DMS53 (cell line): ENCODE measurements around the gene DDHD1.
"Not testable (repeated sequence)": the region's sequence is repeated elsewhere in the genome, so short reads cannot be mapped to it uniquely, and the experiment has no call there.

Experiments used
- DNase-seq: peaks from one replicate; lab custom pipeline; 2025; lab: John Stamatoyannopoulos, UW

DDHD1 gene

DNA sequence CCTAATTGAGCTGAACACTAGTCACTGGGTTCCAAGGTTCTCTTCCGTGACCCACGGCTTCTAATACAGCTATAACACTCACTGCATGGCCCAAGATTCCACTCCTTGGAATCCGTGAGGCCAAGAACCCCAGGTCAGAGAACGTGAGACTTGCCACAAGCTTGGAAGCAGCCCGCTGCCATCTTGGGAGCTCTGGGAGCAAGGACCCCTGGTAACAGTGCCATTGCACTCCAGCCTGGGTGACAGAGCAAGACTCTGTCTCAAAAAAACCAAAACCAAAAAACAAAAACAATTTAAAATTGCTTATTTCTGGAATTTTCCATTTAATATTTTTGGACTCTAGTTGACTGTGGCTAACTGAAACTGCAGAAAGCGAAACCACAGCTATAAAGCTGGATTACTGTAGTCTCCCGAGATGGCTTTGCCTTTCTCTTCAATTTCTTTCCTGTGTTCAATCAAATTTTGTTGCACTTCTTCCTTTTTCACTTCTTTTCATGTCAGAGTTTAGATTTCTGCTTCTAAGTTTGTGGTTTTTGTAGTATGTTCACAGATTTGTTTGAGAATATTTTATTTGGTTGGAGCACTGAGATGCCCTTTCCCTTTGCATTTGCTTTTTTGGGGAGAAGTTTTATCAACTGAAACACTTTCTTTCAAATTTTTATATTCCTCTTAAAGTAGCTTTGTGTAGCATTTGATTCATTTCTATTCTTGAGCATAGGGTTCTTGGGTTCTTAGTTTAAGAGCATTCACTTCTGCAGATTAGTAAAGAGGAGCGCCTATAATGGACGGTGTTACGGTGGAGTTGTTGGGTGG lies 44.6 kb downstream of the DDHD1 start:
- DNase-seq: no peak

DNA sequence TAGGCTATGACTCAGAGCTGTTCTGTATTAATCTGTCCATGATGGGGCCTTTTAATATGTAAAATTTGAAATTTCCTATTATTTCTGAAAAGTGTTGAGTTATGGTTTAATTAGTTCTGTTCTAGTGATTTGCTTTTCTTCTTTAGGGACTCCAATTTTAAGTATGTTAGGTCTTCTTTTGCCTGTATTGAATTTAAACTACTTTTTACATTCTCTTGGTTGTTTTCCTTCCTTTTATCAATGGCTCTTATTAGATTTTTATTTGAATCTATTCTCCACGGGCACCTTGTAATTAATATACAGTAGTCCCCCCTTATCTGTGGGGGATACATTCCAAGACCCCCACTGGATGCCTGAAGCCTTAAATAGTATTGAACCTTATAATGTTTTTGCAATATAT lies 46.4 kb downstream of the DDHD1 start:
- DNase-seq: no peak

DNA sequence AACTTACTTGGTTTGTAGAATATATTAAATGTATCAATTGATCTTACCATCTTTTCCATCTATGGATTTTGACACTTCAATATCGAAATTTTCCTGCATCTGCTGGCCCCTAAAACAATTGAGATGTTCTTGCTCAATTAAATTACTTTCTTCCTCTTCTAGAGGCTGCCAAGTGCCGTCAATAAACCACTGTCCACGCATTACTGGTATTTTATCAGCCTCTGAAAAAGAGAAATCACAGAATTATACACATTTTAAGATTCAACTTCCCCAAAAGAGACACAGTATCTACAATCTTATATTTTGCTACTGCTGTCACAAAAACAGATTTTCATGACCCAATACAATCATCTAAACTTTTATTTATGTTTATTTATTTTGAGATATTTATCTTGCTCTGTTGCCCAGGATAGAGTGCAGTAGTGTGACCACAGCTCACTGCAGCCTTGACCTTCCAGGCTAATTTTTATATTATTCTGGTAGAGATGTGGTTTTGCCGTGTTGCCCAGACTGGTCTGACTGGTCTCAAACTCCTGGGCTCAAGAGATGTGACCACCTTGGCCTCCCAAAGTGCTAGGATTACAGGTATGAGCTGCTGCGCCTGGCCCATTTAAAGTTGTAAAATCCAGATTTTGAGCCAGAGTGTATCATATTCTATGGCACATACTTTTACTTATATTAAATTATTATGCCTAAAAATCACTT lies 49.3 kb downstream of the DDHD1 start:
- no peak for DNase-seq

DNA sequence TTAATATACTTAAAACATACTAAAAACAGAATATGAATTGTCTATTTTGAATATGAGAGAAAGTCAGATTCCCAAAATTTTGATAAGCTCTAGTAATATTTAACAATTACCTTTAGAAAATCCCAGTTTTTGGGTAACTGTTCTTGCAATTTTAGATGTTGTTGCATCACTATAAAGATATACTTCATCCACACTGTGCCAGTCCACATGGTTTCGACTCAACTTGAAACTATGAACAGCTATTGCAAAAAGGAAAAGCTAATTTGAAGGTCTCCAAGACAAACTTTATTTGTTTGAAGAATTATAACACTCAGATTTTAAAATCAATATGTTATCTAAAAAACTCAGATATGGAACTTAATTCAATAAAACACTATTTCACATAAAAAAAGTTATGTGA lies 59.9 kb downstream of the DDHD1 start:
- no peak for DNase-seq

DNA sequence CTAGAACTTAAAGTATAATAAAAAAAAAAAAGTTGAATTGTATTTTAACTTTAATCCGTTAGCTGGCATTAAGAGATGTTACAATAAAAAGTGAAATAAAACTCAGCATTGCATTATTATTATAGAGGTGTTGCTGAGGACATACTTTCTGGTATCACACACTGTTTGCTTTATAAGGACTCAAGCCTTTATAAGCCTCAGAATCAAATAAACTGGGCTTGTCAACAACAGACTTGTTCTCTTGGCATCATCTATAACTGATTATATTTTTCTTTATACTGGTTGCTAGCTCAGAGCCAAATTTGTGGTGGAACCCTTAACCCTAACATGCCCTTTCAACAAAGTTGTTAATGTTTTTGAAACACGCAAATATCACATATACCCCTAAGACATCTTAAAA lies 62.3 kb downstream of the DDHD1 start:
- no peak for DNase-seq

DNA sequence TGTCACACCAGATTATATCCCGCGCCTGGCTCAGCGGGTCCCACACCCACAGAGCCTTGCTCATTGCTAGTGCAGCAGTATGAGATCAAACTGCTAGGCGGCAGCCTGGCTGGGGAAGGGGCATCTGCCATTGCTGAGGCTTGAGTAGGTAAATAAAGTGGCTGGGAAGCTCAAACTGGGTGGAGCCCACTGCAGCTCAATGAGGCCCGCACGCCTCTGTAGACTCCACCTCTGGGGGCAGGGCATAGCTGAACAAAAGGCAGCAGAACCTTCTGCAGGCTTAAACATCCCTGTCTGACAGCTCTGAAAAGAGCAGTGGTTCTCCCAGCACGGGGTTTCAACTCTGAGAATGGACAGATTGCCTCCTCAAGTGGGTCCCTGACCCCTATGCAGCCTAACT lies 68.2 kb downstream of the DDHD1 start:
- not testable (repeated sequence) for DNase-seq

DNA sequence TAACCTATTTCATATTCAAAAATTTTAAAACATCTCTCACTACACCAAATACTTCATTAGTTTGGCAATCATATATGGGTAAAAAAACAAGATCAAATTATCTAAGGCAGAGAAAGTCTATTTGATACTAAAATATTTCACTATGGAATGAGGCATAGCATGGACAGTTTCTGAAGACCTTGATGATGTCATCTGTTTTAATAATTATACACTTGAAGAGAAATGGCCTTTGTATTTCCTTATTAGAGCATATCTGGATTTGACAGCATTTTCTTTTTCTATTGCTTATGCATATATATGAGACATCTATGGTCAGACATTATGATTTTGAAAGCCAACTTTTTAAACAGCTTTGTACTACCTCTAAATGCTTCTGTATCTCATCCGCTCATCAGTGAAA lies 88.6 kb downstream of the DDHD1 start:
- DNase-seq: peak; percentile 0

DNA sequence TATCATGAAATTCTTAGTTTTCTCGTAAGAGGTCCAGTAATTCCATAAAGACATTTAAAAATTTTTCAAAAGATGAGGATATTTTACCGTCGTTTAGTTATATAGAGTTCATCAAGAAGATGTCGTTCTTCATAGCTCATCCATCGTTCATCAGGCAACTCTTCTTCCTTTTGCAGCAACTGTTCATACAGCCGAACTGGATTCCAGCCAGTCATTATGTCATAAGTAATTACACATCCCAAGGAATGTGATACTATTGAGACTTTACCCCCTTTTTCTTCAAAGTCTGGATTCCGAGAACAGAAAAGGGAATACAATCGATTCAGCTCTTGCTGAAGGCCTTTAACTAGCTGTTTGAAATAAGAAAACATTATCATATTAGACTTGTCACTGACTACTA lies 90.3 kb downstream of the DDHD1 start:
- peak; percentile 0 for DNase-seq

DNA sequence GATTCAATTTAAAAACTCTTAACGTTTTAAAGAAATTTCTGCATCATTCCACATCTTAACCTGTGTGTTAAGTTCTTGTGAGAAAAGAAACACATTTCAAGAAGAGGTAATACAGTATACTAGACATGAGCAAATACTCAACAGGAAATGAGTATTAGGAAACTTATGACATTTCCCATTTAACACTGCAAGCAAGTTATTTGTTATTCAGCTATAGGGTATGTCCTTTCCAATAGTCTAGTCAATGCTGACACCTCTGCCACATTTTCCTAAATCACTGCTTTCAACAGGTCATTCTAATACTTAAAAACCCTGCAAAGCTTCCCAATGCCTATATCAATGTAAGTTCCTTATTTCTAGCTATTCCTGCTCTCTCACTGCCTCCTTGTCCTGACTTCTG lies 93.1 kb downstream of the DDHD1 start:
- DNase-seq: no peak

DNA sequence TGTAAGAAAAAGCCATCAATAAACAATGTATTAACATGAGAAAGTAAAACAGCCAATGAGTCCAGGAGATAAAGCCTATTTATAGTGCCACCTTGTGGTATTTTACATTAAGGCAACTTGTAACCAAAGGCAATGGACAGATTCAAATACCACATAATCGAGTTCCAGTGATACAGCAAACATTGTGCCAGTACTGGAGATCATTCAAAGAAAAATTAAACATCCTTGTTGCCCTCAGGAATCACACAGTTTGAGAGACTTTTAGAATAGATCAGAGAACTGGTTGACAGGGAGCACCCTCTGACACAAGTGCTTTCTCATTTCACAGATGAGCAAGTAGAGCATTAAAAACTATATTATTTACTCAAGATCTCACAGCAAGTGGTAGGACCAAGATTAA lies 98.1 kb downstream of the DDHD1 start:
- DNase-seq: peak; percentile 55

DNA sequence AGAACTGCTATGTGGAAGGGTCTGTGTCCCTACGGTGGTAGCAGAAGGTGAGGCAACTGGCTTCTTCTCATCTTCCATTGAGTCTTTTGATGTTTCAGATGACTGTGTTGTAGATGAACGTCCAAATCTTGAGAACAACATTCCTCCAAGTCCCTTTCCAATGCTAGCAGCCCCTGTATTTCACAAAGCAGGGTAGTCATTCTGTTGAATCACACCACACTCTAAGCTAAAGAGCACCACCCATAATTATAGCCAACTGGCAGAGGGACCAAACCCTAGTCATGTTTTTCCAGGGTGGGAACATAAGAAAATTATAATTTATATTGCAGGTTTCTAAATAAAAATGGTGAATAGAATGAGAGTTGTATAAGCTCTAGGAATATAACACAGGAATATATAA lies 98.7 kb downstream of the DDHD1 start:
- no peak for DNase-seq

DNA sequence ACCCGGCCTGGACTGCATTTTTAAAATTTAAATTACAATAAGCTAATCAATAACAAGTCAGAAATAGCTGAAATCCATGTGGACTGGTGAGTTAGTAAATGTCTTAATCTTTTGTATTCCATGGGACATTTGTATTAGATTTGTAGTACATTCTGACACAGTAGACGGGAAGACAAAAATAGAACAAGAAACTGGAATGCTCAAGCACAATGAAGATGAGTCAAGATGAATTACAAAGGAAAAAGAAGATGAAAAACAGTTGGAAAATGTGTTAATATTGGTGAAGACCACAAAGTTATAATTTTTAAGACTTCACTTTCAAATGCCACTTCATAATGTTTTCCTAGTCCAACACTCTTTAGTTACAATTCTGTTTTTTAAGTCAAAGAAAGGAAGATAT lies 104.5 kb downstream of the DDHD1 start:
- DNase-seq: no peak

DNA sequence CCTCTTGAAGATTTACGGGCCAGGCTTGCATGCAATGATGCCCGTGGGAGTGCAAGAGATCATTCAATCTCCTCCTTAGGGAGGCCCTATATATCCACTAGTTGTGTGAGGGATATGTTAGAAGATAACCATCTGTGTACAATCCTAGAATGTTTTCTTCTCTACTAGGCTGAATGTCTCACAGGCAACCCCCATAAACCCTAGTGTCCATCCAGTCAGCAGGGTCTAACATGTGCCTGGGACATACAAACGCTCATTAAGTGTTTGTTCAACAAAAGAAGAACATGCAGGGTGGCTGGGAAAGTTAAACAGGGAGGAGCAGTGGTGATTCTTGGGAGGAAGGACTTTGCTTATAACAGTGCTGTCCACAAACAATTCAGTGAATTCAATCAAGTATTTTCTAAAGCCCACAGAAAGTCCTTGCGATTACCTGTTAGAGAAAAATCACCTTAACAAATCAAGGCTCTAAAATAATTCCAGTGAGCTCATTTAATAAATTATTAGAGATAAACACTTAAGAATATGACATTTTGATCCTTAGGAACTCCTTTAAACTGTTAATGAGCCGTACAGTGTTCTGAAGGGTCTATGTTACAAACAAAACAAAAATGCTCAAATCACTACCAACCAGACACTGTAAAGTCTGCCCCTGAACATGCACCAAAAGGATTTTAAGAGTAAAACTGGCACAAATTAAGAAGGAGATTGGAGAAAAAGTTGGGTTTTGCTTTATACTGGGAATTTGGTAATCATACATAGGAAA lies 105.6 kb downstream of the DDHD1 start:
- DNase-seq: no peak

DNA sequence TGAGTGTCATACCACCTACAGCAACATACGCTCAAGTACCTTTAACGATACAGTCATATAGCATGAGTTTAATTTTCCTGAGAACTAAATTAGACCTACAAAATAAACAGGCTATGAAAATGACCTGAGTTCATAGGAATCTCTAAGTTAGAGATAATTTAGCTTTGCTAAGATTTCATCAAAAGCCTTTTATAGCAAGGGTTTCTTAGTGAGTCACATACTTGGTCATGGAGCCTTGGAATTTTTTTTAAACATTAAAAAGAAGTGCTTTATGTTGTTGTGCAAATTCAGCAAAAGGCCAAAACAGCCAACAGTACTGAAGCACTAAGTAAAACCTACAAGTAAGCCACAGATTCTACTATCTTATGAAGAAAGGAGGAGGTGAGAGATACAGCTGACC lies 108.6 kb downstream of the DDHD1 start:
- DNase-seq: no peak

DNA sequence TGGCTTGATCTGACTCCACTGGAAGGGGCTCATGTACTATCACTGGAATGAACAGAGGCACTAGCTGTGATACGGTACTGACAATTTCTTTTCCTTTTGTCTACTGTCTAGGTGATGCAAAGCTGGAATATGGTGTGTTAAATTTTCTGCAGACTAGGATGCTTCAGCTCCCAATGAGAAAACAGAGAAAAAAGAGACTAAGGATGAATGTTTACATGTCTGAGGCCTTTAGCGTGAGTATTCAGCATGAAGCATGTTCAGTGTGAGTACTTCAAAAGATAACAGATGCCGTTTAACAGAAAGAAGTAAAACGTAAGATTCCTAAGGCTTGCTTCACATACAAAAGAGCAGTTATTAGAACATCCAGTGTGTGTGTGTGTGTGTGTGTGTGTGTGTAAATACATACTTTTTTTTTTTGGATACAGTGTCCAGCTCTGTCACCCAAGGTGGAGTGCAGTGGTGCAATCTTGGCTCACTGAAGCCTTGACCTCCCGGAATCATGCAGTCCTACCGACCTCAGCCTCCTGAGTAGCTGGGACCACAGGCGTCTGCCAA lies 110.0 kb downstream of the DDHD1 start:
- no peak for DNase-seq

DNA sequence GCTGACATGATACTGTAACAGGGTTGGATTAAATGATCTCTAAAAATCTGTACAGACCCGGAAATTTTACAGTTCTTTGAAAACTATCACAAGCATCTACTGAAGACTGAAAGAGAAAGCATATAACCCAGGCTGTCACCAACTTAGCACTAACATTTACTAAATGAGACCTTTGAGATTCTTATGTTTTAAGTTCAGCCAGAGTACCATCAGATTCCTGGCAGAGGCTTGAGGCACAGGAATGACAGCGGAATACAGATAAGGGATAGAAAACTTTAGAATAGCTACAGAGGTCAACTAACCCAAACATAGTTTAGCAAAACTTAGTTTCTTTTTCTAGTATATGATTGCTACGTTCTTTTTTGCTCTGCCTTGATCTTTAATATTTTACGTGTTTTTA lies 110.6 kb downstream of the DDHD1 start:
- DNase-seq: no peak

DNA sequence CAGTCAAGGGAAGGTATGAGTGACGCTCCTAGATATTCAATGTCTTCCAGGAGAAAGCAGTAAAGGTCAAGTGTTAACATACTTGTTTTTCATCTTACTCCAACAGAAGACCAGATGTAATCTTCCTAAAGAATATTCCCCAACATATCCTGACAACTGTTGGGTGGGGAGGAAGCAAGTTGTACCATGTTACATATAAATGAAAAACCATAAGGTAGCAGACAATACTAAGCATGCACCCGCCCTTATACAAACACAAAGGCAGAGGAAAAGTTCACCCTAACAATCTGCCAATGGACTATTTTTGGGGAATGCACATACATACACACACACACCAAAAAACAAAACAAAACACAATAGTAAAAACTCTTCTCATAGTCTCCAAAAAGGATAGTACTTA lies 112.1 kb downstream of the DDHD1 start:
- DNase-seq: no peak

DNA sequence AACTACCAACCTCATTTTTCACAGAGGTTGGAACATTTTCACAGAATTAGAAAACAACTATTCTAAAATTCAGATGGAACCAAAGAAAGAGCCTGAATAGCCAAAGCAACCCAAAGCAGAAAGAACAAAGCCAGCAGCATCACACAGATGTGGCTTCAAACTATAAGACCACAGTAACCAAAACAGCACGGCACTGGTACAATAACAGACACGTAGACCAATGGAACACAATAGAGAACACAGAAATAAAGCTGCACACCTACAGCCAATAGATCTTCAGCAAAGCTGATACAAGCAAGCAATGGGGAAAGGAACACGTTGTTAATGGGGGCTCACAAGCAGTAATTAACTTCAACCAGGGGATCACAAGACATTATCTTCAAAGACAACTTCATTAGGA lies 114.5 kb downstream of the DDHD1 start:
- DNase-seq: no peak

DNA sequence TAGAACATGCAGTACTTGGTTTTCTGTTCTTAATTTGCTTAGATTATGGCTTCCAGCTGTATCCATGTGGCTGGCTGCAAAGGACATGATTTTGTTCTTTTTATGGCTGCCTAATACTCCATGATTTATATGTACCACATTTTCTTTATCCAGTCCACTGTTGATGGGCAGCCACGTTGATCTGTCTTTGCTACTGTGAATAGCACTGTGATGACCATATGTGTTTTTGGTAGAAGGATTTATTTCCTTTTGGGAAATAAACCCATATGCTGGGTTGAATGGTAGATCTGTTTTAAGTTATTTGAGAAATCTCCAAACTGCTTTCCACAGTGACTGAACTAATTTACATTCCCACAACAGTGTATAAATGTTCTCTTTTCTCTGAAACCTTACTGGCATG lies 116.1 kb downstream of the DDHD1 start:
- no peak for DNase-seq

DNA sequence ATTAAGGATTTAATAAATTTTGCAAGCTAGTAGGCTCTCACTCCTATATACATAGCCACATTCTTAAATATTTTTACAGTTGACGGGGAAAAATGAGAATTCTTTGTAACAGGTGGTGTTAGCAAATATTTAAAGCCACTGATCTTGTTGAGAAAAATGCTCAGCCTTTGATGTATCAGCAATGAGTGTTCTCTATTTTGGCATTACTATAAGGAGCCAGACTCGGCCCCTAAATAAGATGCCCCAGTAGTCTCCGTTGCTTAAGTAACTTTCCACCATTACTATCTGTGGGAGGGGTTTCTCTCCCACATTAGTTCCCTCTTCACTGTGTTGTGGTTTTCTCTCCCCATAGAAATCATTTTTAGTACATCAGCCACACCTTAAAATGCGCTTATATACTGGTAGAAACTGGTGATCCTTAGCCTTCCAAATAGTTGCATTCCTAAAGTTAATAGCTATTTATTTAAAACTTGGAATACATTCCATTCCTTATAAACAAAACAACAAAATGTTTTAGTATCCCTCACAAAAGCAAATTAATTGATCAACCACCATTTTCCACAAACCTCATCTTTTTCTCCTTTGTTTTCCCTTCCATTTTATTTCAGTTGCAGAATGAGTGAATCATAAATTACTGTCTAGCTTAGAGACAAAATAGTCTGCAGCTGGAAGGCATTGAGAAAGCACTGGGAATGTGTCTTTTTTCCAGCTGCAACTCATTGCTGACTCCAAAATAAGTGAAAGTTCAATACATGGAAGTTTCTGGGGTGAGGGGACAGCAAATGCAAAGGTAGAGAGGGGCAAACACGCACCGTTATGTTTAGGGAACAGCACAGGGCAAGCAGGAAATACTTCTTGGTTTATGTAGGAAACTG lies 117.5 kb downstream of the DDHD1 start:
- no peak for DNase-seq

DNA sequence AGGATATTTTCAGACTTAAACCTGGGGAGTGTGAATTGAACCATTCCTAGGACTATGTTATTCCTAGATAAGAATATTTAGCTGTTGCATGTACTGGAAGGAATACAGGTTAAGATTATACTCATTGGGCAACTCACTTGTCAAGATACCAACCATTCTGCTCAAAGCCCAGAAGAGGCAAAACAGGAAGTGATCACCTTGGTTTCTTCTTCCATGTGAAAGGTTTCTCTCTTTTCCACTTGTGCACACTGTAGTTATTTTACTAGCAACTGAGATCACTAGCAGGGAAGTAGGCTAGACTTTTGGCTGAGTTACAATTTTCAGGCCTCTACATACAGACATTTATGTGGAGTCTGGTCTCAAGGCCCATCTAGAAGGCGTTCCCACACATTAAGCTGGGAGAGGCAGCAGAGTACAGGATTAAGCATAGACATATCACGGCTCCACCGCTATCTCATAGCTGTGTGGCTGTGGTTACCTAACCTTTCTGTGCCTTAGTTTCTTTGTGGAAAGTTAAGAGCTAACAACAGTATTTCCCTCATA lies 118.4 kb downstream of the DDHD1 start:
- no peak for DNase-seq
